Psoas muscle (tissue), 8 donors: ENCODE data around the gene SRSF3. TPM values are rescaled to one million over a fixed set of nuclear protein-coding genes. Genes with fewer than 3 reads are reported as not detected.

Experiments
- ATAC-seq, 4 donors: fragments of 200-7000 bp; cut with Tn5 transposase; one replicate each; pipeline ENCODE4 v1.9.1; 2020; ENCODE audit warnings: moderate library complexity in 3 of 4, mild to moderate bottlenecking in 2 of 4
- DNase-seq, 2 donors: peaks; one replicate each; pipeline ENCODE4 v3.0.0-alpha.2; 2020
- H3K27ac ChIP-seq: fragments of 200-600 bp; one replicate; pipeline ENCODE4 v1.8.0; 2022
- H3K27me3 ChIP-seq, 3 donors: fragments of 200-600 bp in 1 of 3; one replicate each; pipeline versions ENCODE4 v1.6.1 to v1.8.0; 2013 to 2022; ENCODE audit warnings: low read length in 2 of 3, mild to moderate bottlenecking in 2 of 3, moderate library complexity in 1 of 3; ENCODE audit not compliant: insufficient read depth in 3 of 3
- H3K36me3 ChIP-seq, 2 donors: fragments of 200-600 bp in 1 of 2; one replicate each; pipeline versions ENCODE4 v1.6.1 to v1.8.0; 2013 to 2022; ENCODE audit warnings: low read depth in 1 of 2, mild to moderate bottlenecking in 1 of 2, moderate library complexity in 1 of 2; ENCODE audit not compliant: insufficient read depth in 1 of 2
- H3K4me1 ChIP-seq: fragments of 200-600 bp; one replicate; pipeline ENCODE4 v1.8.0; 2022
- H3K4me3 ChIP-seq: fragments of 200-600 bp; one replicate; pipeline ENCODE4 v1.8.0; 2022; ENCODE audit warnings: mild to moderate bottlenecking
- H3K9me3 ChIP-seq: fragments of 200-600 bp; one replicate; pipeline ENCODE4 v1.8.0; 2022
- CTCF ChIP-seq: fragments of 200-600 bp; IDR thresholded peaks from one replicate; pipeline ENCODE4 v1.8.0; 2022; ENCODE audit warnings: antibody characterized with exemption
- WGBS, 3 donors: extraction: QIAGEN DNeasy Blood & Tissue Kit; methylation state at CpG; one replicate each; pipeline versions ENCODE4 v1.1.6 to v1.1.7; 2013; 5-methylcytosine and 5-hydroxymethylcytosine counted together
- intact Hi-C, 2 donors: fragments of 100-400 bp; cut with DNase I; formaldehyde crosslinking; loops; one replicate each; pipeline versions ENCODE4 v1.11.0 to v1.14.2; 2022
- polyA plus RNA-seq, 3 donors: library from polyadenylated mRNA; stranded (reverse); fragments of 200-250 nt; gene quantifications; one replicate each; pipeline ENCODE4 v1.2.3, GENCODE V29; 2013
- total RNA-seq, 4 donors: library from RNA; stranded (reverse); fragmentation: NEBNext Ultra II Directional in 2 of 4; extraction: Animal tissue kit (Norgen Biotek cat#: 25700) in 2 of 4; gene quantifications; one replicate each; pipeline versions ENCODE4 v1.2.1 to v1.2.4, GENCODE V29; 2021 to 2023
- donor health status: healthy with polysubstance abuse.
- donor health status: DM: no; HTN: no; CAD: no; lungs with moderate emphysema.
- donor health status: Bipolar disorder and iron deficiency.
- donor health status: healthy.
- donor health status: DM: yes; HTN: yes; CAD: no.
- donor health status: DM: no; HTN: no; CAD: no.
- donor health status: DM: no; HTN: no; CAD: no.
- donor health status: DM: yes; HTN: yes; CAD: no.

The SRSF3 gene
- total and polyA plus RNA-seq, 7 donors, result 64.6 to 267 (median 154) TPM

DNA sequence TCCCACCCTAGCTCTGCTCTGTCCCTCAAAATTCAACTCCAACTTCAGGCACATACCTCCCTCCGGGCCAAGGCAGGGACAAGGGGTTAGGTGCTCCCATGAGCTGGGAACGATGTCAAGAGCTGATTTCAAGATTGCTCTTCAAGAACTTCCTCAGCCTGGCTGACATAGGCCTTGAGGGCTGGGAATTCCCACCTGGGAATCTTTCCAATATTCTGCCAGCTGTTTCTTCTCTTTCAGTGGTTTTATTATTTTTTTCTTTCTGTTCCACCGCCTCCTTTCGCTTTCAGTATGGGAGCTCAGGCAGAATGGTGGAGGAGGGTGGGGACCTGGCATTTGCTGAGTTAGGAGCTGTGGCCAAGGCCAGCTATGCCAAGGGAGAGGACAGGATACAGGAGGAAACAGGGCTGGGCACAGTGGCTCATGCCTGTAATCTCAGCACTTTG lies 33.7 kb downstream of the SRSF3 start:
- Histone ChIP-seq H3K36me3 (no peaks in the 10 kb centered on the region), H3K9me3 (no peaks in the 10 kb centered on the region), H3K27me3 (no peaks in the 10 kb centered on the region), H3K4me3 (no peak overlapping the region), H3K27ac (peak overlapping the region; percentile 36), H3K4me1 (peaks cover 15% of the 10 kb centered on the region)
- DNase-seq (no peak), ATAC-seq (peak in 2 of 4 donors; percentile 36 to 51)
- intact Hi-C loops, result no loop called here
- no peak for TF ChIP-seq CTCF
- WGBS, 3 donors, result 30 to 32% (median 31%) methylated on average over 4 of the region's 4 CpGs

DNA sequence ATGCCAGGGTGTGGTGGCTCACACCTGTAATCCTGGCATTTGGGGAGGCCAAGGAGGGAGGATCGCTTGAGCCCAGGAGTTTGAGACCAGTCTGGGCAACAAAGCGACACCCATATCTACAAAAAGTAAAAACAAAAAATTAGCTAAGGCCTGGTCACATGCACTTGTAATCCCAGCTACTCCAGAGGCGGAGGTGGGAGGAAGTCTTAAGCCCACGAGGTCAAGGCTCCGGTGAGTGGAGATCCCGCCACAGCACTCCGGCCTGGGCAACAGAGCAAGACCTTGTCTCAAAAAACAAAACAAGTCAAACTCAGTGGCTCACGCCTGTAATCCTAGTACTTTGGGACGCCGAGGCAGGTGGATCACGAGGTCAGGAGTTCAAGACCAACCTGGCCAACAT lies 35.6 kb downstream of the SRSF3 start:
- ATAC-seq, result no peak
- Histone ChIP-seq H3K4me1 (peaks cover 14% of the 10 kb centered on the region), H3K27ac (peak overlapping the region; percentile 36), H3K36me3 (no peaks in the 10 kb centered on the region), H3K4me3 (no peak overlapping the region), H3K27me3 (no peaks in the 10 kb centered on the region), H3K9me3 (no peaks in the 10 kb centered on the region)
- no peak for TF ChIP-seq CTCF
- 81 to 89% (median 81%) methylated on average over 11 of the region's 11 CpGs for WGBS, 3 donors
- intact Hi-C loops, result no loop called here
- DNase-seq, result no peak

GRCh38 chr6:36631326-36632011 lies 37.3 kb downstream of the SRSF3 start:
- Histone ChIP-seq H3K27ac (no peak overlapping the region), H3K9me3 (no peaks in the 10 kb centered on the region), H3K27me3 (no peaks in the 10 kb centered on the region), H3K36me3 (no peaks in the 10 kb centered on the region), H3K4me1 (peaks cover 14% of the 10 kb centered on the region), H3K4me3 (no peak overlapping the region)
- DNase-seq (no peak), ATAC-seq (no peak)
- no peak for TF ChIP-seq CTCF
- intact Hi-C loops, result no loop called here
- WGBS, 3 donors, result 65 to 78% (median 75%) methylated on average over 13 to 14 of the region's 14 CpGs

GRCh38 chr6:36633370-36633769 lies 39.2 kb downstream of the SRSF3 start:
- no peak for DNase-seq
- Histone ChIP-seq H3K36me3 (no peaks in the 10 kb centered on the region), H3K9me3 (no peaks in the 10 kb centered on the region), H3K27ac (peak overlapping the region; percentile 30), H3K27me3 (no peaks in the 10 kb centered on the region), H3K4me1 (peaks cover 6% of the 10 kb centered on the region), H3K4me3 (no peak overlapping the region)
- intact Hi-C loops, result no loop called here
- 60 to 63% (median 63%) methylated on average over 6 of the region's 6 CpGs for WGBS, 3 donors
- no peak for TF ChIP-seq CTCF
- ATAC-seq, result peak; percentile 82 to 94 (median 84)

GRCh38 chr6:36633915-36634314 lies 39.8 kb downstream of the SRSF3 start:
- intact Hi-C loops, result no loop called here
- Histone ChIP-seq H3K36me3 (no peaks in the 10 kb centered on the region), H3K27ac (peak overlapping the region; percentile 30), H3K27me3 (no peaks in the 10 kb centered on the region), H3K4me3 (no peak overlapping the region), H3K4me1 (peaks cover 6% of the 10 kb centered on the region), H3K9me3 (no peaks in the 10 kb centered on the region)
- ATAC-seq, result no peak
- WGBS, 3 donors, result 59 to 65% (median 59%) methylated on average over 9 of the region's 9 CpGs
- DNase-seq, result no peak
- no peak for TF ChIP-seq CTCF
